A549 (cell line): ENCODE results near the gene CKAP5. TPM values are rescaled to one million over a fixed set of nuclear protein-coding genes. Genes with fewer than 3 reads are reported as not detected.
A peak's percentile ranks its signal among the peaks of the same experiment; 100 is the strongest.

Source experiments
- ATAC-seq, 2 experiments: fragments of 200-7000 bp in 1 of 2; fragments of >200 bp in 1 of 2; cut with Nextera tagmentation in 1 of 2; cut with Tn5 transposase in 1 of 2; 3 replicates each; pipeline versions ENCODE4 v1.8.0 to v1.9.1; 2018 to 2020; ENCODE audit warnings: mild to moderate bottlenecking in 1 of 2, moderate library complexity in 1 of 2
- CTCF ChIA-PET: fragments of 300-600 bp; sonication (Branson Sonifier 250); formaldehyde crosslinking; extraction: SDS; loops from one replicate; lab custom pipeline; 2021; ENCODE audit warnings: antibody characterized with exemption, inconsistent platforms; lab: Yijun Ruan, JAX
- POLR2A ChIA-PET: fragments of 350-600 bp; formaldehyde crosslinking; extraction: SDS; loops from one replicate; lab custom pipeline; 2021; ENCODE audit warnings: antibody characterized with exemption, inconsistent platforms; lab: Yijun Ruan, JAX
- DNase-seq, 2 experiments: peaks; one replicate each; pipeline versions ENCODE4 v3.0.0 to v3.0.0-alpha.2; 2011 to 2016; ENCODE audit warnings: low read depth in 1 of 2, low spot score in 1 of 2
- FAIRE-seq: peaks from 2 replicates; lab custom pipeline; 2011; peaks lifted over from hg19 to GRCh38; lab: Jason Lieb, UNC
- H3K27ac ChIP-seq, 2 experiments: fragments of >200 bp; sonication (Bioruptor Twin); formaldehyde crosslinking; 3 replicates each; pipeline ENCODE4 v1.5.1; 2016 to 2017
- H3K4me1 ChIP-seq: fragments of >200 bp; sonication (Bioruptor Twin); formaldehyde crosslinking; 3 replicates; pipeline ENCODE4 v1.6.1; 2016
- H3K4me2 ChIP-seq: fragments of >200 bp; sonication (Bioruptor Twin); formaldehyde crosslinking; 3 replicates; pipeline ENCODE4 v1.6.1; 2016
- H3K4me3 ChIP-seq: fragments of >200 bp; sonication (Bioruptor Twin); formaldehyde crosslinking; 3 replicates; pipeline ENCODE4 v1.5.1; 2016
- H3K9me3 ChIP-seq: fragments of >200 bp; sonication (Bioruptor Twin); formaldehyde crosslinking; 3 replicates; pipeline ENCODE4 v1.6.1; 2016
- CBX2 ChIP-seq: fragments of 200-600 bp; sonication (generic); IDR thresholded peaks from 2 replicates; pipeline ENCODE4 v1.6.1; 2016; ENCODE audit warnings: low read depth, mild to moderate bottlenecking, borderline replicate concordance
- CHD2 ChIP-seq: fragments of 150-350 bp; IDR thresholded peaks from 2 replicates; pipeline ENCODE4 v1.6.1; 2014; ENCODE audit warnings: low read length; ENCODE audit not compliant: partially characterized antibody
- EP300 ChIP-seq, 2 experiments: fragments of >200 bp; sonication (Bioruptor Twin); formaldehyde crosslinking; IDR thresholded peaks; 2 replicates in 1 of 2; 3 replicates in 1 of 2; pipeline ENCODE4 v1.6.1; 2016 to 2017
- FOSB ChIP-seq: fragments of 250-450 bp; sonication (Bioruptor Pico); IDR thresholded peaks from 2 replicates; pipeline ENCODE4 v1.5.0; 2020; ENCODE audit warnings: mild to moderate bottlenecking, moderate library complexity
- FOSL2 ChIP-seq, 2 experiments: fragments of 450-650 bp in 1 of 2; fragments of >200 bp in 1 of 2; sonication (Bioruptor Twin) in 1 of 2; formaldehyde crosslinking; IDR thresholded peaks; 2 replicates each; pipeline versions ENCODE4 v1.5.0 to v1.6.1; 2016 to 2020; ENCODE audit warnings: mild to moderate bottlenecking in 1 of 2, moderate library complexity in 1 of 2
- HDAC2 ChIP-seq: fragments of 200-600 bp; sonication (generic); IDR thresholded peaks from 2 replicates; pipeline ENCODE4 v1.6.1; 2016
- HEYL ChIP-seq: fragments of 250-450 bp; sonication (Bioruptor Pico); IDR thresholded peaks from 2 replicates; pipeline ENCODE4 v1.8.0; 2021; ENCODE audit warnings: mild to moderate bottlenecking, moderate library complexity
- JUNB ChIP-seq: fragments of >200 bp; sonication (Bioruptor Twin); formaldehyde crosslinking; IDR thresholded peaks from 2 replicates; pipeline ENCODE4 v1.6.1; 2016
- MYC ChIP-seq: IDR thresholded peaks from 2 replicates; pipeline ENCODE4 v1.6.1; 2012; ENCODE audit warnings: mild to moderate bottlenecking, inconsistent platforms, low read length, improper control_type of control experiment, borderline replicate concordance
- NFE2L2 ChIP-seq: fragments of 150-350 bp; conservative IDR thresholded peaks from 2 replicates; pipeline ENCODE4 v1.6.1; 2014; ENCODE audit warnings: low read length
- NR3C1 ChIP-seq: fragments of >200 bp; sonication (Bioruptor Twin); formaldehyde crosslinking; IDR thresholded peaks from 3 replicates; pipeline ENCODE4 v1.6.1; 2017
- RARB ChIP-seq: fragments of 250-450 bp; sonication (Bioruptor Pico); IDR thresholded peaks from 2 replicates; pipeline ENCODE4 v1.8.0; 2021; ENCODE audit warnings: mild to moderate bottlenecking, moderate library complexity
- RFX5 ChIP-seq: fragments of 450-650 bp; IDR thresholded peaks from 2 replicates; pipeline ENCODE4 v1.7.1; 2014; ENCODE audit warnings: antibody characterized with exemption, mild to moderate bottlenecking, moderate library complexity
- RNF2 ChIP-seq: fragments of 200-600 bp; sonication (generic); IDR thresholded peaks from 2 replicates; pipeline ENCODE4 v1.6.1; 2016; ENCODE audit warnings: low read depth, mild to moderate bottlenecking, antibody characterized with exemption, moderate library complexity, borderline replicate concordance
- TFCP2L1 ChIP-seq: fragments of 250-450 bp; sonication (Bioruptor Pico); IDR thresholded peaks from 2 replicates; pipeline ENCODE4 v1.5.0; 2021; ENCODE audit warnings: mild to moderate bottlenecking
- WGBS: methylation state at CpG from one replicate; pipeline ENCODE4 v1.1.6; 2017; ENCODE audit errors: missing lambda C conversion rate; 5-methylcytosine and 5-hydroxymethylcytosine counted together
- polyA plus RNA-seq, 4 experiments: library from polyadenylated mRNA; depleted of rRNA in 3 of 4; stranded (reverse); fragments of >200 nt; fragmentation: RNase III in 1 of 4; extraction: RNeasy Plus Mini Kit Qiagen cat#74134 plus additional on column Dnase treatment in 1 of 4; gene quantifications; 2 replicates in 3 of 4; 3 replicates in 1 of 4; pipeline ENCODE4 v1.2.3, GENCODE V29; 2011 to 2017
- TF ChIP-seq, protein P1 (sequence below): IDR thresholded peaks from 2 replicates; pipeline ENCODE4 v1.6.1; 2012; ENCODE audit warnings: low read depth, borderline replicate concordance
- TF ChIP-seq, protein P2 (sequence below): fragments of 200-600 bp; sonication (generic); IDR thresholded peaks from 2 replicates; pipeline ENCODE4 v1.6.1; 2016; ENCODE audit warnings: antibody characterized with exemption, mild to moderate bottlenecking, moderate library complexity
- TF ChIP-seq, protein P3 (sequence below): fragments of 450-650 bp; IDR thresholded peaks from 2 replicates; pipeline ENCODE4 v1.6.1; 2014; ENCODE audit warnings: antibody characterized with exemption
- TF ChIP-seq, protein P4 (sequence below): fragments of 250-450 bp; sonication (Bioruptor Pico); IDR thresholded peaks from 2 replicates; pipeline ENCODE4 v1.5.0; 2021; ENCODE audit warnings: mild to moderate bottlenecking, moderate library complexity, borderline replicate concordance

The CKAP5 gene
- polyA plus RNA-seq, 2 of the 4 experiments (the other 2 are of a cell fraction), result 66.3 to 173 TPM

DNA sequence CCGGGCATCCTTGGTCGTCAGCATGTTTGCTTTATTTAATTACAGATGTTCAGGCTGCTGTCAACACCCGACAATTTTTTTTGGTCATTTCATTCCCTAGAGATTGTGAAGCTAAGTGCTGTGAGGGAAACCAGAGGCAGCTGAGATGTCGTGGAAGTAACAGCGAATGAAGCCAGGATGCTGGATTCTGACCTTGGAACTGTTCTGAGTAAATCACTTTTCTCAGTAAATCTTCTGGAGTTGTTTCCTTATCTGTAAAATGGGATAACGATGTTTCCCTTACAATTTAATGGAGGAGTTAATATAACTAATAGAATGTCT lies 390 bp upstream of the CKAP5 start:
- peak; percentile 31 to 48; a peak in 5 of 6 replicates for ATAC-seq
- POLR2A ChIA-PET, result interaction anchor here (0.6 kb wide), 1 partner anchor 16 kb away, joined by 3 read pairs; no protein-coding TSS in a partner anchor
- H3K4me1 ChIP-seq, result peaks cover 13% of the 10 kb centered on the region; the same call in 2 of the 3 replicates
- 2% methylated on average over 6 of the region's 6 CpGs for WGBS
- CTCF ChIA-PET, result interaction anchor here (1.0 to 1.1 kb wide), 2 partner anchors 8 to 307 kb away, joined by 3 read pairs; no protein-coding TSS in a partner anchor
- DNase-seq, result no peak
- no peaks in the 10 kb centered on the region for H3K9me3 ChIP-seq
- FAIRE-seq, result no peak
- TF ChIP-seq, protein P1, sequence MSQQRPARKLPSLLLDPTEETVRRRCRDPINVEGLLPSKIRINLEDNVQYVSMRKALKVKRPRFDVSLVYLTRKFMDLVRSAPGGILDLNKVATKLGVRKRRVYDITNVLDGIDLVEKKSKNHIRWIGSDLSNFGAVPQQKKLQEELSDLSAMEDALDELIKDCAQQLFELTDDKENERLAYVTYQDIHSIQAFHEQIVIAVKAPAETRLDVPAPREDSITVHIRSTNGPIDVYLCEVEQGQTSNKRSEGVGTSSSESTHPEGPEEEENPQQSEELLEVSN, result no peak
- TF ChIP-seq RNF2, result no peak
- TF ChIP-seq, protein P2, sequence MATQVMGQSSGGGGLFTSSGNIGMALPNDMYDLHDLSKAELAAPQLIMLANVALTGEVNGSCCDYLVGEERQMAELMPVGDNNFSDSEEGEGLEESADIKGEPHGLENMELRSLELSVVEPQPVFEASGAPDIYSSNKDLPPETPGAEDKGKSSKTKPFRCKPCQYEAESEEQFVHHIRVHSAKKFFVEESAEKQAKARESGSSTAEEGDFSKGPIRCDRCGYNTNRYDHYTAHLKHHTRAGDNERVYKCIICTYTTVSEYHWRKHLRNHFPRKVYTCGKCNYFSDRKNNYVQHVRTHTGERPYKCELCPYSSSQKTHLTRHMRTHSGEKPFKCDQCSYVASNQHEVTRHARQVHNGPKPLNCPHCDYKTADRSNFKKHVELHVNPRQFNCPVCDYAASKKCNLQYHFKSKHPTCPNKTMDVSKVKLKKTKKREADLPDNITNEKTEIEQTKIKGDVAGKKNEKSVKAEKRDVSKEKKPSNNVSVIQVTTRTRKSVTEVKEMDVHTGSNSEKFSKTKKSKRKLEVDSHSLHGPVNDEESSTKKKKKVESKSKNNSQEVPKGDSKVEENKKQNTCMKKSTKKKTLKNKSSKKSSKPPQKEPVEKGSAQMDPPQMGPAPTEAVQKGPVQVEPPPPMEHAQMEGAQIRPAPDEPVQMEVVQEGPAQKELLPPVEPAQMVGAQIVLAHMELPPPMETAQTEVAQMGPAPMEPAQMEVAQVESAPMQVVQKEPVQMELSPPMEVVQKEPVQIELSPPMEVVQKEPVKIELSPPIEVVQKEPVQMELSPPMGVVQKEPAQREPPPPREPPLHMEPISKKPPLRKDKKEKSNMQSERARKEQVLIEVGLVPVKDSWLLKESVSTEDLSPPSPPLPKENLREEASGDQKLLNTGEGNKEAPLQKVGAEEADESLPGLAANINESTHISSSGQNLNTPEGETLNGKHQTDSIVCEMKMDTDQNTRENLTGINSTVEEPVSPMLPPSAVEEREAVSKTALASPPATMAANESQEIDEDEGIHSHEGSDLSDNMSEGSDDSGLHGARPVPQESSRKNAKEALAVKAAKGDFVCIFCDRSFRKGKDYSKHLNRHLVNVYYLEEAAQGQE, result no peak
- TF ChIP-seq RARB (CRISPR knock-in tag), result no peak
- TF ChIP-seq CHD2, result no peak
- TF ChIP-seq, protein P3, sequence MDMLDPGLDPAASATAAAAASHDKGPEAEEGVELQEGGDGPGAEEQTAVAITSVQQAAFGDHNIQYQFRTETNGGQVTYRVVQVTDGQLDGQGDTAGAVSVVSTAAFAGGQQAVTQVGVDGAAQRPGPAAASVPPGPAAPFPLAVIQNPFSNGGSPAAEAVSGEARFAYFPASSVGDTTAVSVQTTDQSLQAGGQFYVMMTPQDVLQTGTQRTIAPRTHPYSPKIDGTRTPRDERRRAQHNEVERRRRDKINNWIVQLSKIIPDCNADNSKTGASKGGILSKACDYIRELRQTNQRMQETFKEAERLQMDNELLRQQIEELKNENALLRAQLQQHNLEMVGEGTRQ, result no peak
- no peak for TF ChIP-seq MYC
- TF ChIP-seq, protein P4, sequence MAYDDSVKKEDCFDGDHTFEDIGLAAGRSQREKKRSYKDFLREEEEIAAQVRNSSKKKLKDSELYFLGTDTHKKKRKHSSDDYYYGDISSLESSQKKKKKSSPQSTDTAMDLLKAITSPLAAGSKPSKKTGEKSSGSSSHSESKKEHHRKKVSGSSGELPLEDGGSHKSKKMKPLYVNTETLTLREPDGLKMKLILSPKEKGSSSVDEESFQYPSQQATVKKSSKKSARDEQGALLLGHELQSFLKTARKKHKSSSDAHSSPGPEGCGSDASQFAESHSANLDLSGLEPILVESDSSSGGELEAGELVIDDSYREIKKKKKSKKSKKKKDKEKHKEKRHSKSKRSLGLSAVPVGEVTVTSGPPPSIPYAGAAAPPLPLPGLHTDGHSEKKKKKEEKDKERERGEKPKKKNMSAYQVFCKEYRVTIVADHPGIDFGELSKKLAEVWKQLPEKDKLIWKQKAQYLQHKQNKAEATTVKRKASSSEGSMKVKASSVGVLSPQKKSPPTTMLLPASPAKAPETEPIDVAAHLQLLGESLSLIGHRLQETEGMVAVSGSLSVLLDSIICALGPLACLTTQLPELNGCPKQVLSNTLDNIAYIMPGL (CRISPR knock-in tag), result no peak
- TF ChIP-seq JUNB, result no peak
- TF ChIP-seq FOSL2 (IDR thresholded peaks at IDR 0.05), result no peak
- no peak for TF ChIP-seq FOSL2 (CRISPR knock-in tag; IDR thresholded peaks at IDR 0.05)
- TF ChIP-seq HEYL (CRISPR knock-in tag), result no peak
- TF ChIP-seq TFCP2L1, result no peak
- TF ChIP-seq RFX5, result no peak
- no peak for TF ChIP-seq HDAC2
- TF ChIP-seq EP300 (IDR thresholded peaks at IDR 0.05), result no peak
- no peak for TF ChIP-seq NR3C1
- TF ChIP-seq FOSB (CRISPR knock-in tag), result no peak
- TF ChIP-seq, all 56 proteins: peak for 0
- Histone ChIP-seq H3K27ac (peak overlapping the region; percentile 55 to 95), H3K4me2 (peak overlapping the region; percentile 78), H3K4me3 (peak overlapping the region; percentile 81)

DNA sequence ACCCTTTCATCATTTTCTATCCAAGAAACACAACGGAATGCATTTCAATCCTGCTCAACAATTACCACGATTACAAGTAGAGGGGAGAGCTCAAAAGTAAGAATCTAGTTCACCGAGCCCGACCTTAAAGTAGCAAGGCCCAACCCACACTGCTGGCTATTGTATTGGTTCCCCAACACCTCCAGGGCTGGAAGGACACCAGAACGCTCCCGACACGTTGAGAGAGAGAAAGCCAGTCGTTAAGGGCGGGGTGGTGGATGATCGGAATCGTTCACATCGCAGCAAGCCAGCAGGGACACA lies 690 bp downstream of the CKAP5 start:
- ChIA-PET CTCF (interaction anchor here (1.0 to 1.2 kb wide), 3 partner anchors 9 to 308 kb away, joined by 3 read pairs; no protein-coding TSS in a partner anchor), POLR2A (no interaction called here)
- peak overlapping the region; percentile 81 for H3K4me3 ChIP-seq
- ATAC-seq (peak in 1 of 2 experiments; percentile 32; a peak in 4 of 6 replicates), DNase-seq (no peak), FAIRE-seq (no peak)
- under 1% methylated on average over 12 of the region's 12 CpGs for WGBS
- no peaks in the 10 kb centered on the region for H3K9me3 ChIP-seq
- TF ChIP-seq, protein P4 (CRISPR knock-in tag), result no peak
- no peak for TF ChIP-seq MYC
- no peak for TF ChIP-seq CBX2
- TF ChIP-seq NFE2L2, result no peak
- H3K27ac ChIP-seq, result peak overlapping the region; percentile 89 to 95
- peaks cover 13% of the 10 kb centered on the region; the same call in 2 of the 3 replicates for H3K4me1 ChIP-seq
- H3K4me2 ChIP-seq, result peak overlapping the region; percentile 85
